Pulmonary artery endothelial cell (primary cell): ENCODE results near the gene PDE4D. TPM values are rescaled to one million over a fixed set of nuclear protein-coding genes. Genes with fewer than 3 reads are reported as not detected.

Experiments
- DNase-seq: peaks from one replicate; pipeline ENCODE4 v3.0.0-alpha.2; 2011; ENCODE audit warnings: low read depth, low spot score
- total RNA-seq: library from RNA; depleted of rRNA; stranded (reverse); fragments of >200 nt; gene quantifications from 2 replicates; pipeline ENCODE4 v1.2.3, GENCODE V29; 2014

The PDE4D gene
- total RNA-seq, 1 donor from 2014 or later, result 22.4 TPM

DNA sequence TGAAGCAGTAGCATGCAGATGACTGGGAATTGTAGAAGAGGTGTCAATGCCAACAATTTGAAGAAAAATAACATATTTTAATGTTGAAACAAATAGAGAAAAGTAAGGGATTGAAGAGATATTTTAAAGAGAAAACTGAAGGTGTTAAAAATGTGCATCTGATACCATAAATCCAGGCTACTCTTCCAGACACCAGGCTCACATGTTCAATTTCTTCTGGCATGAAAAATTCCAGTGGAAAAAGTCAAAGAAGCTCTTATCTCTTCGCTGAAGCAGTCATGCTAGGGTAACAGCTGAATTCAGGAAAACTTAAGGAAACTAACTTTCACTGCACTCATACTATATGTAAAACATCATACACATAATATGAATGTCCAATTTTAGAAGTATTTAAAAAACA lies 335.0 kb downstream of the PDE4D start:
- DNase-seq, result no peak

DNA sequence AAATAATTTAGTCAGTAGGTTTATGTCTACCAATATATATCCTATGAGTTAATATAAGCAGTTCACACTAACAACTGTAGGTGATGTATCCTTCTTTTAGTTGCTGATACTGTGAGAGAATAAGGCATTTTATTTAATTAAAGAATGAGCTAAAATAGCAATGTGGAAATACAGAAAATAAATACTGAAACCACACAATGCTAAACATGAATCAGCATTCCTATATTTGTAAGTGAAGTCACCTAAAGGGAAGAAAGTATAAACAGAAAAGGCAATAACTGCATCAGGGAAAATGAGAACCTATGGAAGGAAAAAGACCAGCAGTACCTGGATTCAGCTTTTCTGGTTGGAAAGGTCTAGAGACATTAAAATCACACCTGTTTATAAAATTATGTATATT lies 336.0 kb downstream of the PDE4D start:
- DNase-seq, result no peak

DNA sequence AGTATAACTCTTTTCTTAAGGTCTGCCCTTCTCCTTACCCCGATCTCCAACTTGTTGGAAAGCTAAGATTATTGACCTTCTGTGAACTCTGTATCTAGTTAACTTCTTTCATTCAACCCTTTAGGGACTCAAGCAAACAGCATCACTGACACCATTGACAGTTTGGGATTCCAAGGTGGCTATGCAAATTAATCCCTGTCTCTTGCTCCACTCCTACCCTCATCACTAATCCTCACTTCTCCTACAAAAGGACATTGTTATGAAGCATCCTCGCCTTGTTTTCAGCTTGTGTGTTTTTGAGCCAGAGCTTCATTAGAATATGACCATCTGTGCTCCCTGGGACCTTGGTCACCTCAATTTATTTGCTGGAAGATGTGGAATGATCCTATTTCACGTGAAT lies 337.9 kb downstream of the PDE4D start:
- DNase-seq, result no peak

DNA sequence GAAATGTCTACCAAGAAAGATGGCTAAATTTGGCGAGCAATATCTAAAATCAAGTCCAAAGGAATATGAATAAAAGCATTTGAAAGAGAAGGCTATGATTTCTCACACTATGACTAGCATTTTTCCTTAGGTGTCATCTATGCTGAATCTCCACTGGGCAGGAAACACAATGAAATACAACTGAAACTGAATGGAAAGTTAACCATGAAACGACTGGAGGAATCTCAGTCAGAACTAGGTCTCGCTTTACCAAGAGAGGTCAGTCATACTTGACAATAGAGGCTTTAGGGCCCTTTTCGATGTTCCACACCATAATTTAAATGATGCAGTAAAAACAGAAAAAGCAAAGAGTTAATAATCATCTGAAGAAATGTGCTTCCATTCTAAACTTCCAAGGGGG lies 339.0 kb downstream of the PDE4D start:
- DNase-seq, result no peak

DNA sequence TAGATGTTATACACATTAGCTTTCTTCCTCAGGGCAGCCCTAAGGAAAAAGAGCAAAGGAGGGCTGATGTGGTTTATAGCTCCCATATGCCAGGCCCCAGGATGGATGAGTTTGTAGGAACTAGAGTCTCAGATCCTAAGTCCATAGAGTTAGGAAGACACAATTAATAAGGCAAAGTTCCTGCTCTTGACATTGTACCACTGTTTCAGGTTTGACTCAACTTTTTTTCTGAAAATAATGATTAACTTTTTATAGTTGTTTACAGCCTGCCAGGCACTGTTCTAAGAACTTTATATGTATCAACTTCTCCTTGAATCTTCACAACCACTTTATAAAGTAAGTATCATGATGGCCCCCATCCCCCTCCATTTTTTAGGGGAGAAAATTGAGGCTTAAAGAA lies 339.5 kb downstream of the PDE4D start:
- DNase-seq, result no peak

DNA sequence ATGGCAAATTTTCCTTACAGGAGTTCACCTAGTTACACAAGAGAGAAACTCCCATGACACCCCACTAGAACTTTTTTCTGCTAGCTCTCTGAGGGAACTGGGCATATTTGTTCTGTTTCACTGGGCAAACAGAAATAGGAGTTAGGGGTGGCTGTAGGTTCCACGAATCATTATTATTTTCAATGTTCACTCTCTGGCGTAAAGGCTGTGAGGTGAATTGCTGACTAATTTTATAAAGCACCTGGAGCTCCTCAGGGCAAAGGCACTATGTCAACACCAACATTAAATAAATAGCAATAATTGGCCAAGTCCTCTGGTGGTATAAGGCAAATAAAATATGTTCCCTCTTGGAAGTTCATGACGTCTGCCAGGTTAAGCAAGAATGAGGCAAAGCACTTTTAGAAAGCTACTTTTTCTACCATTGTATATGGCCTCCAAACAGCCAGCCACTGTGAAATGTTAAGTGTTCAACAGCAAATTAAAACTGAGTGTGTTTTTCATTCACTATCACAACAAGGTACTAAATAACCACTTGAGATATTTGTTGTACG lies 344.6 kb downstream of the PDE4D start:
- no peak for DNase-seq

DNA sequence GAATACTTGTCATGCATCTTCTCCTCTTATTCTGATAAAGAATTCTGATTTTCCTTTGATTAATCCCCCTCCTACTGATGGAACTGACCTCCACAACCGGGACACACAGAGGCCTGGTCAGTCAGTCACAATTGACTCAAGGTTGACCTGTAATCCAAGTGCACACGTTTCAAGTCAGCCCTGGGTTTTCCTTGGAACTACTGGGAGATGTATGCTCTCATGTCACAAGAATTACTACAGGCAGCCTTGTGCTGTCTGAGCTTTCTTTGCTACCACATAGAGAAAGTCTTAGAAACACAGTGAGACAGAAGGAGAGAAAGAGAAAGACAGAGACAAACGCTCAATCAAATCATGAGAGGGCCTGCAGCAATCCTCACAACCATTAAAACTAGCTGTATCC lies 345.8 kb downstream of the PDE4D start:
- DNase-seq, result no peak

DNA sequence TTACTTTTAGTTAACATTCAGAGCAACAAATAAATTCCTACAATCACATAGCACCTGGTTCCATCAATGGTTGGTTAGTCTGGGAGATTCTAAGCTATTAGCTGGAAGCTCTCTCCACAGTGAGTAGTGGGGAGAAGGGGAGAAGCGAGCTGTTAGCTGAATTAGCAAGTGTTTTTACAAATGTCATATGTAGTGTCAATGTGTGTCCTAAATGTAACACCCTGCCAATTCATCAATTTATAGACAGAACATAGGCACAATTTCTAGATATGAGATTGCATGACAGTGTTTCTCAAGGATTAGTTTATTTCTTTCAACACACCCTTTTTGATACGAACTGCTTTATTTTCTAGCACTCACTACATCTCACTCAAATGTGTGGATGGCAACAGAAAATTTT lies 349.0 kb downstream of the PDE4D start:
- DNase-seq, result no peak

DNA sequence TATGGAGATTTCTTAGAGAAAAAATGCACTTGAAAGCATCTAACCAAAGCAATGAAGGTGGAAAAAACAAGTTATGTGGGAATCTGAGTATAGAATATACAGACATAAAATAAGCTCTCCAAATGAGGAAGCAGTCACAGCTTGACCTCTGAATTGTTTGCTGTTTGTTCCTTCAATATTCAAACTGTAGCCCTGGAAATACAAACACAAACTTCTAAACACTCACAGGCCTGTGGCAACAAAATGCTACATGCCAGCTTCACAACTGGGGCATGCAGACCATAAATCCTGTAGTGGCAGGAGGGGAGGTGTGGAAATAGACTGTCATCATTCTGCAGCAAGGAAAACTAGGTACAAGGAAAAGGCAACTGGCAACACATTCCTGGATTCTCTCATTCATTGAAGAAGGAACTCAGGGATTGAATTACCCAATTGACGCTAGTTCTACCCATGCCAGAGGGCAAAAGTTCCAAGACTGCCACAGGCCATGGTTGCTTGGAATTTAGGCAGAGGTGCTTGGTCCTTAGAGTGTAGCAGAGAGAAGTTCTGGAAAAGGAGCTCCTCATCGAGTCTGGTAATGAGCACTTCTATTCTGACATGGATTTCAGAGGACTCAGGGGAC lies 349.6 kb downstream of the PDE4D start:
- DNase-seq, result peak; percentile 20

DNA sequence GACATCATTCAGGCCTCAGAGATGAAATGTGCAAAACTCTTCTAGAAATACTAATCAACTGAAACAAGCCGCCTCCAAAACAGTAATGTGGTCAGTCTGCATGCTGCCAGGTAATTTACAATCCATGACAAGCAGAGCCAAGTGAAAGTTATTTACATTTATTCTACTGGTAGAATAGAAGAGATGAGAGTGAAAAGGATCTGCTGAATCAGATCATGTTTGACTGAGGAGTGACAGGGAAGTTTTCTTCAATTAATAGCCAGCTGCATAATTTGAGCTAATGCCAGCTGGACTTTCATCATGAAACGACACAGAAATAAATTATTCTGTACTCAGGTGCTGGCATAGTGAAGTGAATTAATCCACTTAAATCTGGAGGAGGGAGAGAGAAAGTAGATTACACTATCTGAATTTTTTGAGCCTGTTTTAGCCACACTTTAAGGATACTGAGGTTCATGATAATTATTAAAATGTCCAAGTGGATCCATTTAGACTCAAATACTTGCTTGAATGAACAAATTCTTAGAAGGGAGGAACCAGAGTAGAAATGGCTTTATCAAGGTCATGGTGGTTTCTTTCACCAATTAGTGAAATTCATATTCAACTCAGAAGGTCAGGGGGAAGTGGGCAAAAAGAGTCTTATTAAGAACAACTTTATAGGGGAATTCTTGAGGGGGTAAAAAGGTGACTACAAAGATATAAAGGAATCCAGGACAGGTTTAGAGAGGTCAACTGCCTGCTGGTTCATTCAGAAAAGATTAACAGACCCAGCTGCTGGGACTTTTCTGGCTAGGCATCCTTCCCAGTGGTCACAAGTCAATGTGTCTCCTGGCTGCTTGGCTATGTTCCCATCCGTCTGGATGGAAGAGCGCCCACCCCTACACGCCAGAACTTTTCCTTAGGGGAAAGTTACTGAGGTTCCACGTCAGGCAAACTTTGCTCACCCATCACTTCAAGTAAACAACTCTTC lies 350.4 kb downstream of the PDE4D start:
- DNase-seq, result peak; percentile 79

DNA sequence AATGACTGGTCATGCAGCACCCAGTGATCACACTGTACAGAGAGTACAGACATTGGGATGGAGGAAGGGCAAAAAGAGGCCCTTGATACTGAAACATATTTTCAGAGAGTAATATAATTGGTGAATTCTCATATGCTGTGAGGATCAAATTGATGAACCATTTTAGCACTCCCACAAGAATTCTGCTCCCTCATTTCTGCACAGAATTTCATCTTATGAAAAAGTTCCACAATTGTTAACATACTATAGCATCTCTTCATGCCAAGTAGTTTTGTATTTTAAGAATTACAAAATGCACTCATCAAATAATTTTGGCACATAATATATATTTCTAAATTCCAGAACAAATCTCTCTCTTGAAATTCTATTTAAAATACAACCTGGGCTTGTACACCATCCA lies 351.2 kb downstream of the PDE4D start:
- no peak for DNase-seq

DNA sequence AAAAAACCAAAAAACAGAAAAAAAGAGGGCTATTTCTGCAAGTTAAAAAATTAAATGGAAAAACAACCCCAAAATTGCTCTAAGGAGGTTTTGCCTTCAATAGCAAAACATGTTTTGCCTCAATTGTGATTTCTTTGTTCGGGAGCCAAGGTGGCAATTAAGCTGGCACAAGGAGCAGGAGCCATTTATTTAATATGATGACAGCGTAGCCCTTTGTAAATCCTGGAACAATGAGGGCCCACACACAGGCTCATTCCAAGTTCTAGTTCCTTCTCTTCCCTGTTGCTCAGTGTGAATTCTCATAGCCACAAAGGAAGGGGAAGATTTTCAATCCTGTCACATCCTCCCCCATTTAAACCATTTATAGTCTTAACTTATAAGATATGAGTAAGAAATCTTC lies 353.2 kb downstream of the PDE4D start:
- DNase-seq, result no peak

DNA sequence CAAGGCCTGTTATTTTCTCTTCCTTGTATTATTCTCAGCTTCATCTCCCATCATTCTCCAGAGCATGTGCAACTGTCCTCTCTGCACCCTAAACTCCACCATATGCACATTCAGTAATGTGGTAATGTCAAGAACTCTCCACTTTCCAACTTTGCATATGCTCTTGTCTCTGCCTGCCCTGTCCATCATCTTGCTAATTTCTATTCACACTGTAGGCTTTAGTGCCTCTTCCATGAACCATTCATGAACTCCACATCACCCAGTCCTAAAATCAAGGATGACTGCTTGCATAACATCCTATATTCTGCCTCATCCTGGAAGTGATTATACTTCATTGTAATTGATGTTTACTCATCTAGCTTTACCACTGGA lies 354.8 kb downstream of the PDE4D start:
- no peak for DNase-seq

DNA sequence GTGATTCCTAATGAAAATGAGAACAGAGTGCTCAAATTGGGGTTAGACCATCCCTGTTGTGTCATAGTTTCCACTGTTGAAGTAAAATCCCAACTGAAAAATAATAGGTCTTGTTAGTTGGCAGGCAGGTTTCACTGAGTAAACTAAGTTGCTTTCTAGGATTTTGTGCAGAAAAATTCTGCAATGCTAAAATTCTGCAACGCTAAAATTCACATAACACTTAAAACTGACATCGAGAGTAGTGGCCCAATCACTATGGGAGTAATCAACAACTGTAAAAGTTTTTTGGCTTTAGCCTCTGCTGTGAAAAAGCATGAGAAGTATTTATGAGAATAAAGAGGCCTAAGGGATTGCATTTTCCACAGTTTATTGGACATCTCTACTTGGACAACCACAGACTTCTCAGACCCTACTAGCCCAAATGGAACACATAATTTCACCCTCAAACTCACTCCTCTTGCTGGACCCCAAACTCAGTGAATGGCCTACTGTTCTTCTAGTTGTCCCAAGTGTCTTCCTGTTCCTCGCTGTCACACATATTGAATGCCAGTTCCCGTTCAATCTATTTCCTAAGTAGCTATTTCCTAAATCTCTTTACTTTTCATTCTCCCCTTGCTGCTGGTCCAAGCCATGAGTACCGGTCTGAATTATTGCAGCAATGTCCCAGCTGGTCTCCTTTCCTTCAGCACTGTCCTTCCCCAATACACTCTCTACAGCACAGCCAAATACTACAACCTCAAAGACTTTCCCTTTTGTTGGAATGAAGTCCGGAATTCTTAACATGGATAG lies 355.4 kb downstream of the PDE4D start:
- DNase-seq, result no peak

DNA sequence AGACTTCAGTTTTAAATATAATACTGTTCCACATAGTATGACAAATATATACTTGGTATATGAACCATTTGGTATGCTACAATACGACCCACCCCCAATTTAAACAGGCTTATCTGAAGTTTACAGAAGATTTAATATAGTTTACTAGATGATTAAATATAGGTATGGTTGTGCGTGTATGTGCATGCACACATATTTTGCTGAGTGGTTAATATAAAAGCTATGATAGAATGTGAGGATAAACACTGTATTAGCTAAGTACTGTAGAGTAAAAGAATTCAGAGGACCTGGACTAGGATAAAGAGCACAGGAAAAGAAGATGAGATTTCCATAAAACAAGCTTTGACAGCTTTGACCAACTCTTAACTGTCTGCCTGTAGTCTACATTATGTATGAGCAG lies 356.7 kb downstream of the PDE4D start:
- DNase-seq, result no peak

DNA sequence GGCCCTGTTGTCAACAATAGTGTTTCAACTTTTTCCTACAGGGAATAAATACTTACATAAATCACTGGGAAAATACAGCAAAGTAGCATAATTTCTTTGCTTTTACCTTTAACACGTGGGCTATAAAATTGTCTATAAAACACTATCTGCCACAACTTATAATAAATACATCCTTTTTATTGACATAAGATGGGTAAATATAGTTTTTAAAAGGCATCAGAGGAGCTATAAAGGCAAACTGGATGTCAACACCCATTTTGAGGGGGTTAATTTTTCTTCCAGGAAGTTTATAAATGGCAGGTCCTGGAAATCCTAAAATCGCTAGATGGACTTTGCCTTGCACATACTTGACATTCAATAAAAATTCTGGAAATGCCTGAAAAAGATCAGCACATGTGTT lies 358.0 kb downstream of the PDE4D start:
- DNase-seq, result no peak

DNA sequence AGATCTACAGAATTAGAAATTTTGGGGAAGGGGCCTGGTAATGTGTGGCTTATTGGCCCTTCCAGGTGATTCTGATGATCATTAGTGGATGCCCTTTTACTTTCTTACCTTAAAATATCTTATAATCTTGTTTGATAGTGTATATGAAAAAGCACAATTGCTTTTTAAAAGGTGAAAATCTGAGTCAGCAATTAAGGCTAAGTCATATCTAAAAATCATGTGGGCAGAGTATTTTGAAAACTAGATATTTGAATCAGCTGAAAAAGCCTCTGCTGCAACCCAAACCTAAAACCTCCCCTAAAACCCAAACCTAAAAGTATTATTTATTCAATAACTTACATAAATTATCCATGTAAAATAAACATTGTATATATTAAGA lies 359.8 kb downstream of the PDE4D start:
- DNase-seq, result no peak

DNA sequence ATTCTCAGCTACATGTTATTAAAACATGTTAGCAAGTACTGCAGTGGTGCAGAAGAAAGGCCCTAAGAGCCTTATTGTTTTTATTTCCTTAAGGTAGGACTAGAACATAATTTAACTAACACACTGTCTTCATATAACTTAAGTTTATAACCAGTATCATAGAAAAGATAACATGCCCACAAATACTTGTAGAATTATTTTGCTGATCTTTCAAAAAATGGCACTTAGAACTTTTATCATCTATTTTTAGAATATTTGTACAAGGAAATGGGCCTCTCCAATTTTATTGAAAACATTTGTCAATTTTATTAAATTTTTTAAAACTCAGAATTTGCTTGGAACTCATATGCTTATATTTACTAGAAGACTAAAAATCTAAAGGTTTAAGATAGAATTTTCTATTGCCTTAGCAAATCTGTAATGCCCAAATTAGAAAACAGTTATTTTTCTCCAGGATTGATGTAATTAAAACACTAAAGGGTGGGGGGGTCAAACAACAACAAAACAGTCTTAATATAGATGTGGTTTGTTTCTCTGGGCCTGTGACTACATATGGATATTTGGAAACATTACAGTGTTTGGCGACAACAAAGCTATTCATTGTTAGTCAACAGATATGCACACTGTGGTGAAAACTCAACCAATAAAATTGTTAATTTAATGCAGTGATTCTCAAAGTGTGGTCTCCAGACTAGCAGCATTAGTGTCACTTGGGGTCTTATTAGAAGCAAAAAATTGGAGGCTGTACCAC lies 360.4 kb downstream of the PDE4D start:
- DNase-seq, result no peak

DNA sequence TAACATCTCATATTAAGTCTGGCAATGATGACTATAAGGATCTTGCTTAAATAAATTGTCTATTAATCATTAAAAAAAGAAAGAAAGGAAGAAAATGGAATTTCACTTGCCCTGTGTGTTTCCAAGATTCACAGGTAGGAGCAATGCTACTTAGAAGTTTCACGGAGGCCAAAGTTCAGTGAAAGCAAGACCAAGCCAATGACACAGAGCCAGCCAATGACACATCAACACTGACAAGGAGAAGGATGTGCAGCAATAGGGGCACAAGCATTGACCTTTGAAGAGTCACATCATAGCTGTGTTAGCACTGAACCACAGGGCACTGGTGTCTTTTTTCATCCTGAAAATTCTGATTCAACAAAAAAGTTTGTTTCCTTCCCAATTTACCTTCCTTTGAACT lies 364.3 kb downstream of the PDE4D start:
- DNase-seq, result no peak

DNA sequence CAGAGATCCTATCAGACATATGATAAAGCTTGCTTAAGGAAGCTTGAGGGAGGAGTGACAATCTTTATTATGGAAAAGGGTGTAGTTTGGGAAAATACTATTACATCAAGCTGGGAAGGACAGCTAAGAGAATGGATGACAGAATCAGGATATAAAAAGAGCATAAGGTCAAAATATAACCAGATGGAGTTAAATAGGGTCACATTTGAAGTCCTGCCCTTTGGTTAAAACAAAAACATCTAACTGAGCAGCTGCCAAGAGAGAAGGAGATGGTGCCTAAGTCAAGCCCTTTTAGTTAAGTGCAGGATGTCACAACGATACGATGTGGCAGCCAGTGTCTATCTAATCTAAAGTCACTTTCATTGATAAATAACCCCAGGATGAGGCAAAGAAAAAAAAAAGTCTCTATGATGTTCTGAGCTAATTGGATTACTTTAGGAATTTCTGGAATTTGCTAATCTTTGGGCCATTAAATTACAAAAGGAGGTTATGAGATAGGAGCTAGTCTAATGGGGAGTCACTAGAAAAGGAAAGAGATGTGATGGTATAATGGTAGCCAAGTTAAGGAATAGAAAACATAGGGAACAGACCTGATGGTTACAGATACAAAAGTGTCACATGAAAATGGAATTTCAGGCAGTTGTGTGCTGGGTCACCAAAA lies 365.2 kb downstream of the PDE4D start:
- DNase-seq, result no peak

DNA sequence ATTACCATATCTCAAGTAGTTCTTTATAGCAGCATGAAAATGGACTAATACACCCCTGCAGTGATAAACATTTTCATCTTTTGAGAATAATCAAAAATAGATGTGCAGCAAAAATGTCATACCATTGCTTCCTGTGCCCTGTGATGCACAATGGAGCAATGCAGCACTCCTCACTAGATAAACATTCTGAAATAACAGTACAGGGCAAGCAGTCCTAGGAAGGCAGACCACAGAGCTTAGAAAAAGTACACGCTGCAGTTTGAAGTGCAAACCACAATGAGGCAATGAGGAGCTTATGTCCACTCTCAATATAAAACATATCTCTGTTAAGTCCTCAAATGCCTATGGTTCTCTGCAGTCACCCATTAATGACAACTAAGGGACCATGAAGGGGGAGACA lies 367.6 kb downstream of the PDE4D start:
- peak; percentile 56 for DNase-seq
